HAP-1 (cell line): ENCODE measurements around the gene ACVR1C.
"Not testable (repeated sequence)": the region's sequence is repeated elsewhere in the genome, so short reads cannot be mapped to it uniquely, and the experiment has no call there.

Experiments used
- DNase-seq, 2 experiments: peaks; one replicate each; pipeline ENCODE4 v3.0.0-alpha.2; 2016 to 2020; ENCODE audit warnings: low spot score in 2 of 2
- H3K27me3 ChIP-seq: fragments of 250-450 bp; sonication (Bioruptor Pico); 2 replicates; pipeline ENCODE4 v1.5.1; 2020; ENCODE audit warnings: low read depth, mild to moderate bottlenecking, moderate library complexity
- H3K36me3 ChIP-seq: fragments of 250-450 bp; sonication (Bioruptor Pico); replicated peaks from 2 replicates; pipeline ENCODE4 v1.5.1; 2020; ENCODE audit warnings: mild to moderate bottlenecking
- H3K4me1 ChIP-seq: fragments of 250-450 bp; sonication (Bioruptor Pico); 2 replicates; pipeline ENCODE4 v1.5.1; 2020; ENCODE audit warnings: mild to moderate bottlenecking
- H3K4me3 ChIP-seq: fragments of 250-450 bp; sonication (Bioruptor Pico); 2 replicates; pipeline ENCODE4 v1.5.1; 2020; ENCODE audit warnings: mild to moderate bottlenecking, moderate library complexity
- H3K9me3 ChIP-seq: fragments of 250-450 bp; sonication (Bioruptor Pico); 2 replicates; pipeline ENCODE4 v1.5.1; 2020; ENCODE audit warnings: mild to moderate bottlenecking, moderate library complexity
- in situ Hi-C: fragments of 300-500 bp; cut with MboI; formaldehyde crosslinking; loops from 3 replicates; pipeline ENCODE4 v1.14.3; 2020; ENCODE audit warnings: low sequenced_read_pairs, inconsistent platforms, mixed read lengths

ACVR1C gene

DNA sequence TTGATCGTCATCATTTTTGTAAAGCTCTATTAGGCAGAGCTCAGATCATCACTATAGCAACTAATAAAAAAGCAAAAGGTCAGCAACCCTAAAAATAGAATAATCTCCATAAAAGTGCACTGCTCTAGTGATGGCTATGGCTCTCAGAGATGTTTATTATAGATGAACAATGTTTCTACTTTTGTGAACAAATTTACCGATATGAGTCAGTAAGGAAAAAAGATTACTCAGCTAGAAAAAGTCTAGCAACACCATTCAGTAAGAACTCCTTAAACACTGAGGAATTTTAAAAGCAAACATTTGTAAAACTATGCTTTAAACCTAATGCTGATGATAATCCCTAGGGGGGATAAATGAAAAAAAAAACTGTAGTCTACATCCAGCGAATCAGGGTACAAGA is 69.6 kb downstream of the ACVR1C start:
- Histone ChIP-seq H3K9me3 (no peaks in the 10 kb centered on the region), H3K4me3 (no peak overlapping the region), H3K36me3 (no peaks in the 10 kb centered on the region), H3K27me3 (no peaks in the 10 kb centered on the region), H3K4me1 (no peaks in the 10 kb centered on the region)
- no peak for DNase-seq
- in situ Hi-C loops: no loop called here

DNA sequence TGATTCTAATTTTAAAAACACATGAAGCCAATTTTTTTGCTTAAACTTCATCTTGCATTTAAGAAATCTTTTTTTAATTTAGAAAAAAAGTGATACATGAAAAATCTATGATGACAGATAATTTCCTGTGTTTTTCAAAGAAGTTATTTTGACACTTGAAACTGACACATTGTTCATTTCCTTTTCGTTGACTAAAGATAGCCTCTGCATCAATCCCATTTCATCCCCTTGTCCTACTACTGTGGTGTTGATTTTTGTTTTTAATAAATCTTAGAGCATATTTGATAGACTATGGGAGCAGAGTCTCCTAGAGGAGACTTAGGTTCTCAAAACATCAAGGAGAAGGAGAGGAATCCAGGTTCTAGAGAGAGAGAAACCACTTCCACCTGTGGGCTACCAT is 70.9 kb downstream of the ACVR1C start:
- no peaks in the 10 kb centered on the region for H3K36me3 ChIP-seq
- no peaks in the 10 kb centered on the region for H3K27me3 ChIP-seq
- H3K4me1 ChIP-seq: no peaks in the 10 kb centered on the region
- in situ Hi-C loops: no loop called here
- H3K9me3 ChIP-seq: no peaks in the 10 kb centered on the region
- DNase-seq: no peak
- no peak overlapping the region for H3K4me3 ChIP-seq

DNA sequence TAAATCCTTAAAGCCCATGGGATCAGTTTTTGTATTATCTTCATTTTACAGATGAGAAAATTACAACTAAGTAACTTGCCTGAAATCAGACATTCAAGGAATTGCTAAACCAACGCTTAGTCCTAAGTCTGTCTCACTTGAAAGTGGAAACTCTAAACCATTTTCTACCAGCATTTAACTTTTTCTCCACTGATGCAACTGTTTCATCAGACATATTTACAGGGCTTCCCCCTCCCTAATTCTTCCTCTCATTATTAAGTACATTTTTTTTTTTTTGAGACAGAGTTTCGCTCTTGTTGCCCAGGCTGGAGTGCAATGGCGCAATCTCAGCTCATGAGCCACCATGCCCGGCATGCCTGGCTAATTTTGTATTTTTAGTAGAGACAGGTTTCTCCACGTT is 88.6 kb downstream of the ACVR1C start:
- no peak for DNase-seq
- Histone ChIP-seq H3K27me3 (no peaks in the 10 kb centered on the region; the same call in none of the 2 replicates), H3K4me3 (no peak overlapping the region), H3K4me1 (no peaks in the 10 kb centered on the region), H3K9me3 (no peaks in the 10 kb centered on the region), H3K36me3 (no peaks in the 10 kb centered on the region)
- in situ Hi-C loops: no loop called here

DNA sequence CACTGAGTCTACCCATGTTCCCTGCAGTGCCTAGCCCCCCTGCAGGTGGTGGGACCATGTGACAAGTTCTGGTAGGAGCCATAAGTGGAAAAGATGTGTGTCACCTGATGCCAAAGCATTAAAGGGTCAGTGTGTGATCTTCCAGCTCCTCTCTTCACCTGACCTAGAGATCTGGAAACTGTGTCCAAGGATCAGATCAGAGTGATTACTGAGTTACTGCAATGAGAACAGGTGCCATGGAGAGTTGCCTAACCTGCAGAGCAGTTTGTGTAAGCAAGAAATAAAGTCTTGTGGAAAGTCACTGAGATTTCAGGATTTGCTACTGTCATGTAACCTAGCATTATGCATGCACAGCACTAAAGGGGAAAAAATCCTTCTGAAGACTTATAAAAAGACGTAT is 90.6 kb downstream of the ACVR1C start:
- no peaks in the 10 kb centered on the region for H3K9me3 ChIP-seq
- DNase-seq: no peak
- H3K4me1 ChIP-seq: no peaks in the 10 kb centered on the region
- H3K4me3 ChIP-seq: no peak overlapping the region
- in situ Hi-C loops: no loop called here
- no peaks in the 10 kb centered on the region for H3K36me3 ChIP-seq
- H3K27me3 ChIP-seq: no peaks in the 10 kb centered on the region; the same call in none of the 2 replicates

DNA sequence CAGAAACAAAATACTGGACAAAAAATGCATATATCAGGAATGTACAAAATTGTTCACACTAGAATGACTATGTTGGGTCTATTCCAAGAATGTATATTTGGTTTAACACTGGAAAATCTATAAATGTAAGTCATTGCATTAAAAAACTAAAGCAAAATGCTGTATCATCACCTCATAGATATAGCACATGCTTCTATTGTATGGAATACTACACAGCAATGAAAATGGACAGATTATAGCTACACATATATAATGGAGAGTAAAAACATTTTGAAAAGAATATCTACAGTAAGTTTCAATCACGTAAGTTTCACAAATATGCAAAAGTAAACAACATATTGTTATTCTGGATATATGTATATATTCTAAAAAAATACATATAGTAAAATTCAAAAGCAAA is 91.8 kb downstream of the ACVR1C start:
- in situ Hi-C loops: no loop called here
- Histone ChIP-seq H3K9me3 (no peaks in the 10 kb centered on the region), H3K4me1 (no peaks in the 10 kb centered on the region), H3K36me3 (no peaks in the 10 kb centered on the region), H3K27me3 (peaks cover 3% of the 10 kb centered on the region), H3K4me3 (no peak overlapping the region)
- DNase-seq: no peak

DNA sequence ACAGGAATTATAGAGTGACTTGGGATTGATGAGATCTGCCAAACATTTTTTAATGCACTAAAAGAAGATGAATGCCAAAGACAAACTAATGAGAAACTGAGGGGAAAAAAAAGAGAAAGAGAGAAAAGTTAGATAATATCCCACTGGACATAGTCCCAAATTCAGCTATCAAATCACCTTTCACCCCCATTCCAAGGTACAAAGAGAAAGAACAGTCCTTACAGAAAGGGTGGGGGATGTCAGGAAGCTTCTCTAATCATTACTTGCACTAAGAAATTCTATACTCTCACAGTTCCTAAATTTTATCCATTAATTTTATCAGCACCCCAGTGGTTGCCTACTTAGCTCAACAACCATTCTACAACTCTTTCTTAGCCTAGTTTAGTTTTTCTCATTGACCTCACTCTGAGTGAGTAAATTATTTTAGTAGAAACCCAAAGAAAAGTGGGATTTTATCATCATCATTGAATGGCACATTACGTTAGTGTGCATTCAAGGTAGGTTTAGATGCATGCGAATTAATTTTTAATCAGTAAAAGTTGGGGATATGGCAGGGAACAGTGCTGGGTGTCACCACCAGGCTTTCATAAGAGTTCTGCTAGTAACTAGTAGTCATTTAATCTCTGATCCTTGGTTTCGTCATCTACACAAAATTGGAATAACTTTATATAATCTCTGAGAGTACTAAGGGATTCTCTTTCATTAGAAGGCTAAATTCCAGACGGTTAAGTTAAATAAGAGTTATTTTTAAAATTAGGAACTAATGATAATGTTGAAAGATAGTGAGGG is 99.5 kb downstream of the ACVR1C start:
- H3K27me3 ChIP-seq: peaks cover 9% of the 10 kb centered on the region; the same call in 1 of the 2 replicates
- no peaks in the 10 kb centered on the region for H3K36me3 ChIP-seq
- no peak for DNase-seq
- H3K9me3 ChIP-seq: no peaks in the 10 kb centered on the region
- H3K4me1 ChIP-seq: no peaks in the 10 kb centered on the region
- in situ Hi-C loops: no loop called here
- no peak overlapping the region for H3K4me3 ChIP-seq

DNA sequence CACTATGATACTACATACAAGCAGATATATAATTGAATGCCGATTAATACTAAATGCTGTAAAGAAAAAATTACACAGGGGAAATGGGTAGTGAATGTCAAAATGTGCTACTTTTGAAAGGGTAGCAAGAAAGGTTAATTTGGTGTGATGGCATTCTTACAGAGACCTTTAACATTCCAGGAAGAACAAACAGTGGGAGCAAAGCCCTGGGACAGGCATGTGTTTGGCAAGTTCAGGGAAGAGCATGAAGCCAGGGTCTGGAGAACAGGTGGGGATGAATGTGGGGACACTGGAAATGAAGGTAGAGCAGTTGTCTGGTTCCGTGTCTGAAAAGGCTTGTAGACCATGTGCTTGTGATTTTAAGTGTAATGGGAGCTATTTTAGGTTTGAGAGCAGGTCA is 102.6 kb downstream of the ACVR1C start:
- Histone ChIP-seq H3K9me3 (no peaks in the 10 kb centered on the region), H3K4me3 (no peak overlapping the region), H3K36me3 (no peaks in the 10 kb centered on the region), H3K4me1 (no peaks in the 10 kb centered on the region), H3K27me3 (peaks cover 10% of the 10 kb centered on the region)
- in situ Hi-C loops: no loop called here
- DNase-seq: no peak

DNA sequence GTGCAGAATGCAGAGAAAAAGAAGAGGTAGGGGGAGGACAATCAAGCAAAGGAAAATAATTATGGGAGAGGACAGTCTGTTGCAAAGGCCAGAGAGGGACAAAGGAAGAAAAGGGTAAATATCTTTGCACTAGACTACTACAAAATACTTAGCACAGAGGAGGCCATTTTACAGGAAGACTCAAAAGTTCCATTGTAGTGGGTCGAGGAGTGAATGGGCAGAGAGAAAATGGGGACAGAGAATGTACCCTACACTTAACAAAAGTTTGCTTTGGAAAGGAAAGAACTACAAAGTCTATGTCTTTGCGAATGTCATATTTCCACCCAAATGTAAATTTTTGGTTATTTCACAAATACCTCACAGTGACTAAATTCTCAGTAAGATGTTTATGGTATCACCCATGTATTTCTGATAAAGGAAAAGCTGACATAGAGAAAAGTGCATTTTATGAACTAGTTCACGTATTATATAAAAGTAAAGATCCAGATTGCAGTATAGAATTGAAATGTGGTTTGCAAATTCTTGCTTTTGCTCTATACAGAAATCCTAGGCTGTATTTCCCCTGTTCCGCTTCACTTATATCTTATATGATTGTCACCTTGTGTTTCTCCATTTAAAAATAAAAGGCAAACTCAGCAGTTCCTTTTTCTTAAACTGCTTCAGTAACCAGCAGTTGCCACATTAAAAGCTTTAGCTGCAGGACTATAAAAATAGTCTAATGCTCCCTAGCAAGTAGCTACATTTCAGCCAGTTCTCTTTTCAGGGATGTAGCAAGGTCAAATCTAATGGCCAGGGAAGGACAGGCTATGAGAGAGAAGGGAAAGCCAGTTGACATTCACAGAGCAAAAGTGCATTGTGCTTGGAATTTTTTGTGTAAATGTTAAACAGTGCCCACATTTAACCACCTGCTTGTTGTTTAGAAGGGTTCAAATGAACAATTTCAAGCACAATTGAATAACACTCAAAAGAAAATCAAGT is 105.1 kb downstream of the ACVR1C start:
- Histone ChIP-seq H3K4me1 (no peaks in the 10 kb centered on the region), H3K9me3 (no peaks in the 10 kb centered on the region), H3K36me3 (no peaks in the 10 kb centered on the region), H3K4me3 (no peak overlapping the region), H3K27me3 (peaks cover 8% of the 10 kb centered on the region; the same call in 1 of the 2 replicates)
- no peak for DNase-seq
- in situ Hi-C loops: no loop called here

DNA sequence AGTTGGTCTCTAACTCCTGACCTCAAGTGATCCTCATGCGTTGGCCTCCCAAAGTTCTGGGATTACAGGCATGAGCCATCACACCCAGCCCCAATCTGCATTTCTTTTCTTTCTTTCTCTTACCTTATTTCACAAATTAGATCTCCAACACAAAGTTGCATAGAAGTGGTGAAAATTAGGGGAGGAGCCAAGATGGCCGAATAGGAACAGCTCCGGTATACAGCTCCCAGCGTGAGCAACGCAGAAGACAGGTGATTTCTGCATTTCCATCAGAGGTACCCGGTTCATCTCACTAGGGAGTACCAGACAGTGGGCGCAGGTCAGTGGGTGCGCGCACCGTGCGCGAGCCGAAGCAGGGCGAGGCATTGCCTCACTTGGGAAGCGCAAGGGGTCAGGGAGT is 113.7 kb downstream of the ACVR1C start:
- in situ Hi-C loops, H3K4me1 ChIP-seq, DNase-seq, H3K36me3 ChIP-seq, H3K9me3 ChIP-seq, H3K4me3 ChIP-seq: not testable (repeated sequence)
- peaks cover 26% of the 10 kb centered on the region for H3K27me3 ChIP-seq

DNA sequence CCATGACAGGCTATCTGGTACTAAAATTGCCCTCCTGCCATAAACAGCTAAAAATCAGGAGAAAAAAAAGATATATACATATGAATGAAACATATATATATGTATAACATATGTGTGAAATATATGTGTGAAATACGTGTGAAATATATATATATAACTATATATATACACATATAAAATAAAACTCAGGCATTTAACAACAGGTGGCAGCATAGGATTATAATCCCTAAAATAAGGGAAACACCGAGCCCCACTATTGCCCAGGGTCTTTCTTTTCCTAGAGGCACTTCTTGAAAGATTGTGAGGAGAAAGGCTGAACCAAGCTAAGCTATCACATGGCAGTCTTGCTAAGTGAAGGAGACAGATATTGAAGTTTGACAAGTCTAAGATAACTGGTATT is 118.9 kb downstream of the ACVR1C start:
- H3K9me3 ChIP-seq: peaks cover 4% of the 10 kb centered on the region; the same call in 1 of the 2 replicates
- peaks cover 44% of the 10 kb centered on the region for H3K27me3 ChIP-seq
- H3K4me1 ChIP-seq: no peaks in the 10 kb centered on the region
- in situ Hi-C loops: loop anchor here (10.0 kb wide), 1 partner anchor 495 kb away; no protein-coding TSS in a partner anchor
- H3K4me3 ChIP-seq: no peak overlapping the region
- H3K36me3 ChIP-seq: no peaks in the 10 kb centered on the region
- DNase-seq: no peak

DNA sequence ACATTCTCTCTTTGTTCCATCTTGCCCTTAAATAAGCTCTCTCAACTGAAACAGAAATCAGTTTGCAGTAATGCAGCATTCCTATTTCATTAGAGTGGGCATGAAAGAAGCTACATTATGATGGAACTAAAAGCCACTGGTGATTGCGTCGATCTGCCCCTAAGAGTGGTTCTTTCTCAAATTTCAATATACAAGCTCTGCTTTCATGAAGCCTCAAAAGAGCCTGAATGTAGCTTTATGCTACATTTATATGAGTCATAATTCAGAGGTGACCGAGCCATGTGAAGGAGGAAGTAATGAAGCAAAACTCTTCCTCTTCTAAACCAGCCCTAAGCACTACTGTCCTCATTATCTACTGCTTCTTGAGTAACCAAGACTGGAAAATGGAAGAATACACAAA is 120.0 kb downstream of the ACVR1C start:
- Histone ChIP-seq H3K9me3 (peaks cover 4% of the 10 kb centered on the region; the same call in 1 of the 2 replicates), H3K4me3 (no peak overlapping the region), H3K27me3 (peaks cover 39% of the 10 kb centered on the region), H3K4me1 (peaks cover 6% of the 10 kb centered on the region), H3K36me3 (no peaks in the 10 kb centered on the region)
- DNase-seq: no peak
- in situ Hi-C loops: loop anchor here (10.0 kb wide), 1 partner anchor 496 kb away; no protein-coding TSS in a partner anchor

DNA sequence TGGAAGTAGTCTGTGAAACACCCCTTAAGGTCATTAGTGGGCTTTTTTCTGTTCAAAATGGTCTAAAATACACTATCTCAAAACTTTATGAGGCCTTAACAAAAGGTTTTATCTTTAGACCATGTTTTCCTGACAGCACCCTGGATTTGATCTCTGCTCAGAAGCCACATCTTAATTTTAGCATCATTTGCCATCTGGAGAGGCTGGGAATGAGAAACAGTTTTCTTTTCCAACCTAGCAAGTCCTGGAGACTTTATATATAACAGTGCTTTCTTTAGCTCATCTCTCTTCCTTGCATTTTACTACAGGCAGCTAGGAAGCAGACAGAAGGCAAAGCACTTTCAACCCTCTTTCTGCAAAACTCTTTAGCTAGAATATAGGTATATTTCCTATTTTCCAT is 122.1 kb downstream of the ACVR1C start:
- Histone ChIP-seq H3K36me3 (no peaks in the 10 kb centered on the region), H3K4me3 (no peak overlapping the region), H3K4me1 (peaks cover 10% of the 10 kb centered on the region), H3K9me3 (peaks cover 4% of the 10 kb centered on the region; the same call in 1 of the 2 replicates), H3K27me3 (peaks cover 33% of the 10 kb centered on the region)
- no peak for DNase-seq
- in situ Hi-C loops: loop anchor here (10.0 kb wide), 1 partner anchor 498 kb away; no protein-coding TSS in a partner anchor

DNA sequence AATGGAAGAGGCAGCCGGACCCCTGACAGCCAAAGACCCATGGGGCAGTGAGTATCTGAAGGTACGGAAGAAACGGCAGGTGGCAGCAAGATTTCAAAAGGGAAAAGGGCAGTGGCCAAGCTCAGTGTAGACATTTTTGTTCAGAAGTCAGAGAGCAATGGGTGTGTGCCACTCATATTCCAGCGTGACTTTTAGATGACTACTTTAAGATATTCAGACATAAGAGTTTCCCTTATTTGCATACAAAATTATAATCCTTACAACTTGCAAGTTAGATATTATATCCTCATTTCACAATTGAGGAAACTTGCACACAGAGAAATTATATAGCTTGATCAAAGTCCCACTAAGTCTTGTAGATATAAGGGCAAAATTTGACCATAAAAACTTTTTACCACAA is 124.0 kb downstream of the ACVR1C start:
- Histone ChIP-seq H3K36me3 (no peaks in the 10 kb centered on the region), H3K4me3 (no peak overlapping the region), H3K4me1 (peaks cover 10% of the 10 kb centered on the region), H3K27me3 (peaks cover 16% of the 10 kb centered on the region), H3K9me3 (peaks cover 4% of the 10 kb centered on the region; the same call in 1 of the 2 replicates)
- in situ Hi-C loops: loop anchor here (10.0 kb wide), 1 partner anchor 500 kb away; no protein-coding TSS in a partner anchor
- peak in 1 of 2 experiments; percentile 28 for DNase-seq
